Head of caudate nucleus (tissue), 42 donors: ENCODE data around the gene RPUSD1.

Experiments used
- DNase-seq, 42 donors: peaks; one replicate each; pipeline versions ENCODE4 v3.0.0 to v3.0.0-alpha.2; 2020 to 2021; ENCODE audit warnings: mixed read lengths in 7 of 42
- intact Hi-C: fragments of 100-400 bp; cut with DNase I; formaldehyde crosslinking; loops from one replicate; pipeline ENCODE4 v1.15.0; 2022

RPUSD1 gene

DNA sequence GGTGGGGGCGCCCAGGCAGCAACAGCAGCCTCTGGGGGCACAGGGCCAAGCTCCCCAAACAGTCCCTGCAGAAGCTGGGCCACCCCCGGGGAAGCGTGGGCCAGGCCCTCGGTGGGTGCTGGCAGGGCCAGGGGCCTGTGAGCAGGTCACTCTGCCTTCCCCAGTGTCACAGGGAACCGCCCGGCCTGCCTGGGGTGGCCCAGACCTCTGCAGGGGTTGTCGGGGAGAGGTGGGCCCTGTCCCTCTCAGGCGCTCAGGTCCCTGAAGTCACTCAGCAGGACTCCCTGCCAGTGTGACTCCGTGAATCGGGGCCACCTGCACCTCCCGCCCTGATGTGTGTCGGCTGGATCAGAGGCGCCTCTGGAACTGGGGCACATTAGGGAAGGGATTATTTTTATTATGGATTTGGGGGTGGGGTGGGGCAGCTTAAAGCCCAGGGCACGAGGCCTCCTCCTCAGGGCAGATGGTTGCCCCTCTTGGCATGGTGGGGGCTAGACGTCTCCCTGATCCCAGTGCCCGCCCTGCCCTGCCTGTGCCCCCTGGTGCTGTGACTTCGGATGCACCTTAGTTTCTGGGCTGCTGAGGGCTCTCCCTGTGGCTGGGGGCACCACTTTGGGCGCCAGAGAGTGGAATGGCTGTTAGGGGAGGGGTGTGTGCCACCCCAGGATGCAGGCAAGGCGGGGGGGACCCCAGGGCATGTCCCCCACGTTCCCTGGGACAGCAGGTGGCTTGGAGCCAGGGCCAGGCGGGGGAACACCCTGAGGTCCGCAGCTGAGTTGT lies 13.6 kb upstream of the RPUSD1 start:
- DNase-seq, result no peak
- intact Hi-C loops, result no loop called here

DNA sequence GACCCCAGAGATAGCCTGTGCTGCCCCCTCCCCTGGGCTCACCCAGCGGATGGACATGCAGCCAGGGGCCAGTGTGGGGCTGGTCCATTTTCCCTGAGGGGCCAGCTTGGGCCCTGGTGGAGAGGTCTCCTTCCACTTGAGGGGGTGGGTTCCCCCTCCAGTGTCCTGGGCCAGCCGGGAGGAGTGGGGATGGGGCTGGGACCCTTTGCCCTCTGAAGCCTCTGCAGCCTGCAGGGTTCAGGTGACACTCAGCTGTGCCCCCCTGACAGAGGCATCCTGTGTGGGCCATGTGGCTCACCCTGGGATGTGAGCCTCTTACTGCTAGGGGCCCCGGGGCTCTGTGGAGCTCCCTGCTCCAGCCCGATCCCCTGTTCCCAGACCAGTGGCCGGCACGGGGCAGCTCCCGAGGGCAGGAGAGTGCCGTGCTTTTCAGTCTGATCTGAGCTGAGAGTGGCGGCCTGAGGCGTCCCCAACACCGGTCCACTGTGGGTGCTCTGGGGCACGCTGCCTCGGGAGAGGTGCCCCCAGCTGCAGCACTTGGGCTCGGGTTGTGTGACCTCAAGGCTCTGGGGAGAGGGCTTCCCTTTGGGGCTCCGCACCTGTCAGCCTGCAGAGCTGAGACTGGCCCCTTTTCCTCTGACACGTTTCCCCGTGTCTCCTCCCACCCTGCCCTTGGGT lies 12.8 kb upstream of the RPUSD1 start:
- intact Hi-C loops, result no loop called here
- DNase-seq, result no peak

DNA sequence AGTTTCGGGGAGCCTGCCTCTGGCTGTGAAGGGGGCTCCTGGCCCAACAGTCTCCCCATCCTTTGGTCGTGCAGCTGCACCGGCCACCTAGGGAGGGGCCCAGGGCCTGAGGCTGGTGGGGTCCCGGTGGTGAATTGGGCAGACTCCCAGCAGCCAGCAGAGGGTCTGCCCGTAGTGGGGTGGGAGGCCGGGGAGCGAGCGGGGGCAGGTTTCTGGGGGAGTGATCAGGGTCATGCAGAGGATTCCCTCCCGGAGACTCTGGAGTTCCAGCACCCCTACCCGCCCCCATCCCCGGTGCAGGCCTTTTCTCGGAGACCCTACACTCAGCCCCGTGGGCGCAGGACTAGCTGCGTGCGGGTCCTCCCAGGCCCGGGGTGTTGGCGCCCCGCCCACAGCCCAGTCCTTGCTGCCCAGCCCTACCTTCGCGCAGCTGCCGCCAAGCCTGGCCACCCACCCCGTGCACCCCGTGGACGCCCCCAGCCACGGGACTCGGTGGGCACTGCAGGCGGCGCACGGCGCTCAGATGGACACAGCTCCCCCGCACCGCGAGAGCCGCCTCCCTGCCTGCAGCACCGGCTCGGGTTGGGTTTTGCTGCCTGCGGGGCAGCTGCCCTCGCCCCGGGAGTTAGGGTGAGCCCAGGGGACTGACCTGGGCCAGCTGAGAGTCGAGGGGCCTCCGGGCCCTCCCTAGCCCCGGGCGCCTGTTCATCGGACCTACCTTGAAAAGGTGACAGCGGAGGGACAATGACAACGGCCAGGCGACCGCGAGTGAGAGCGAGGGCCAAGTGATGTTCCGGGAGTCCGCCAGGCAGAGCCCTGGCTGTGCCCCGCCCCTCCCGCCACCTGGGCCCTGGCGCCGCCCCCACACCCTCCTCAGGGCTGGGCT lies 12.0 kb upstream of the RPUSD1 start, which contains the start of gene GNG13:
Gene GNG13 (minus strand): TSS at position 787 of the 886 bp plus-strand sequence. CDS start 1,657 bp downstream, outside the sequence.
- intact Hi-C loops, result no loop called here
- DNase-seq, result no peak

DNA sequence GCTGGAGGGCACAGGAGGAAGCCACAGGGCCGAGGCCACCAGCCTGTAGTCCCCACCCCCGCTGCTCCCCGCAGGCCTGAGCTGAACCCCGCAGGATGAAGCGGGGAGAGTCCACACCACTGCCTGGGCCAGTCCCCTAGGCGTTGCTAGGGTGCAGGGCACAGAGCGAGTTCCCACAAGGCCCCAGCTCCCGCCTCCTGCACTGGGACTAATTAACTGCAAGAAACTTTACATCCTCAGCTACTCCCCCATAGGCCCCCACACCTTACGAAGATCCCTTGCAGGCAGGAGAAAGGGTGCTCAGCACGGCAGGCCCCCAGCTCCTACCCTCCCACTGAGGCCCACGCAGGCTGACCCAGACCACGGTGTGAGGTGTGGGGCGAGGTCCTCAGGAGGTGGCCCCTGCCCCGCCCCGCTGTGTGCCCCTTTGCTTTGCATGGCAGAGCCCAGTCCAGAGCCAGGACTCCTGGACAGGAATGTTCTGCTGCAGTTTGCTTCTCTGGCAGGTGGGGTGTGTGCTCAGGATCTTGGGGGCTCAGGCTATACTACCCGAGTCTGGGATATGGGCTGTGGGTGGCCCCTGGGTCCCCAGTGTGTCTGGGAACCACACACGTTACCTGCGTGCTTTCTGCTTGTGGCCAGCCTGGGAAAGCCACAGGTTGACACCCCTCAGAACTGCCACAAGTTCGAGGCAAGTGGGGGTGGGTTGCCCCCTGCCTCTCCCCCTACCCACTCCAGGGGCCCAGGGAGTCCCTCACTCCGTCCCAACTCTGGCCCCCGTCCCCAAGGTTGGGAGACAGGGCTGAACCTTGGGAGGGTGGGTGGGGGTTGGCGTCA lies 11.1 kb upstream of the RPUSD1 start:
- DNase-seq, result no peak
- intact Hi-C loops, result no loop called here

DNA sequence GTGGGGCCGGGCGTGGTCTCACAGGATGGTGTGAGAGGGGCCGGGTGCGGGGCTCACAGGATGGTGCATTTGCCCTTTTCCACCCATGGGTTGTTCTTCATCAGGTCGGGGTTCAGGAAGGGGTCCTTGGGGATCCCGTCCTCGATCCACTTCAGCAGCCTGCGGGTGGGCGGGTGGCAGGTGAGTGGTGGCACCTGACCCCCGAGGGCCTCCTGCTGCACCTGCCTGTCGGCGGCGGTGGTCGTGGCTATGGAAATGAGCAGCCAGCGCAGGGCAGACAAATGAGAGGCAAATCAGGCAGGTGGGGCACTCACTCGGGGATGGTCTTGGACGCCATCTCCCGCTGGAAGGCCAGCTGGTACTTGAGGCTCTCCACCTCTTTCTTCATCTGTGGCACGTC lies 10.5 kb upstream of the RPUSD1 start:
- intact Hi-C loops, result no loop called here
- DNase-seq, result no peak

DNA sequence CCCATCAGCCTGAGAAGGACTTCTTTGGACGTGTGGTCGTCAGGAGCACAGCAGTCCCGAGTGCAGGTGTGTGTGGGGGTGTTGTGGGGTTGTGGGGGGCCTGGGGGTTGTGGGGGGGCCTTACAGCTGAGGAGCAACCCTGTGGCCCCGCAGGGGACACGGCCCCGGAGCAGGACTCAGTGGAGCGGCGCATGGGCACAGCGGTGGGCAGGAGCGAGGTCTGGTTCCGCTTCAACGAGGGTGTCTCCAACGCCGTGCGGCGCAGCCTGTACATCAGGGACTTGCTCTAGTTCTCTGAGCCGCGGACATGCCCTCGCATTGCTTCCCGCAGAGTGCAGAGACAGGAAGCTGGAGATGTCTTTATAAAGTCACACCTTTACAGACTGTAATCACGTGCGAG lies 9.5 kb upstream of the RPUSD1 start:
- DNase-seq, result no peak
- intact Hi-C loops, result no loop called here

DNA sequence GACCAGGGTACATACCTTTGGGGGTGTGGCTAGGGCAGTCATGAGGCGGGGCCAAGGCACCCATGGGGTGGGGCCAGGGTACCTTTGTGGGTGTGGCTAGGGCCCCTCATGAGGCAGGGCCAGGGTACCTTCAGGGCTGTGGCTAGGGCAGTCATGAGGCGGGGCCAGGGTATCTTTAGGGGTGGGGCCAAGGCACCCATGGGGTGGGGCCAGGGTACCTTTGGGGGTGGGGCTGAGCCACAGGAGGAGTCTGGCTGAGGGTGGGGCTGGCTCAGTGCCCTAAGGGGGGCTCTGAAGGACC lies 8.9 kb upstream of the RPUSD1 start:
- intact Hi-C loops, result no loop called here
- no peak for DNase-seq

DNA sequence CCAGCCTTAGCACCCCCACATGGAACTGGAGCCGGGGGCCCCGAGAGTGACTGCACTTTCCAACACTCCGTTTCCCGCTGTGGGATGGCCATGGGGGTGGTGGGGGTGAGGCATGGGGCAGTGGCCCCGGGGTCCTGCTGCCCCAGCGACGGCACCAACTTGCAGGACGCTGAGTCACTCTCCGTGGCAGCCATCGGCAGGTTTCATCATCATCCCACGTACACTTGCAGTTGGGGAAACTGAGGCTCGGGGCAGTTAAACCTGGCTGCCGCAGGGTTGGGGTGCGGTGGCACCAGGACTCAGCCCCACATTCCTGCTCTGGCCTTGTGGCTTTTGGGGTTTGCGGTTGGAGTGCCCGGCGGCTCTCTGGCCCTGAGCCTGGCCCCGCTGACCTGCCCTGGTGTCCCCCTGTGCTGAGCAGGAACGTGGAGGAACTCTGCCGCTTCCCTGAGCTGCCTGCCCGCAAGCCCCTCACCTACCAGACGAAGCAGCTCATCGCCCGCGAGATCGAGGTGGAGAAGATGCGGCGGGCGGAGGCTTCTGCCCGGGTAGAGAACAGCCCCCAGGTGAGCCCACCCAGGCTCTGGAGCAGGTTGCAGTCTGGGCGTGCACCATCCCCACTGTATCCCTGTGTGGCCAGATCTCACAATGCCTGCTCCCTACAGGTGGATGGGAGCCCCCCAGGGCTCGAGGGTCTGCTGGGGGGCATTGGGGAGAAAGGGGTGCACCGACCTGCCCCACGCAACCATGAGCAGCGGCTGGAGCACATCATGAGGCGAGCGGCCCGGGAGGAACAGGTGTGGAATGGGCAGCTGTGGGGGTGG lies 8.3 kb upstream of the RPUSD1 start:
- no peak for DNase-seq

DNA sequence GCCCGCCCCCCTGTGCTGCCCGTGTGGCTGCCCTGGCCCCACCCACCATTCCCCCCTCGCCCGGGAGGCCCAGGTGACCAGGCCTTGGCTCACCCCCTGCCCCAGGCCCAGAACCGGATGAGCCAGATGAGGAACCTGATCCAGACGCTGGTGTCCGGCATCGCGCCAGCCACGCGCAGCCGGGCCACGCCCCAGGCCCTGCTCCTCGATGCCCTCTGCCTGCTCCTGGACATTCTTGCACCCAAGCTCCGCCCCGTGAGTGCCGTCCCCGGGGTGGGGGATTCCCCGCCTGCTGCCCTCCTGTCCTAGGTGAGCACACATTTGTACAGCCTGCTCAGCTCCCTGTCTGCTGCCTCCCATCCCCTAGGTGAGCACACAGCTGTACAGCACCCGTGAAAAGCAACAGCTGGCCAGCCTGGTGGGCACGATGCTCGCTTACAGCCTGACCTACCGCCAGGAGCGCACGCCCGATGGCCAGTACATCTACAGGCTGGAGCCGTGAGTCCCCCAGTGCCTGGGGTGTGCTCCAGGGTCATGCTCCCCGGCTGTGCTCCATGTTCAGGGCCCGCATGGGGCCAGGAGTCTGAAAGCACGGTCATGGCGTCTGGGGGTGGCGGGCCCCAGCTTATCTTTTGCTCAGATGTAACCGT lies 7.5 kb upstream of the RPUSD1 start:
- intact Hi-C loops, result no loop called here
- DNase-seq, result no peak

More for the DNA sequence above, 8.3 kb upstream of the RPUSD1 start:
- intact Hi-C loops, result no loop called here

DNA sequence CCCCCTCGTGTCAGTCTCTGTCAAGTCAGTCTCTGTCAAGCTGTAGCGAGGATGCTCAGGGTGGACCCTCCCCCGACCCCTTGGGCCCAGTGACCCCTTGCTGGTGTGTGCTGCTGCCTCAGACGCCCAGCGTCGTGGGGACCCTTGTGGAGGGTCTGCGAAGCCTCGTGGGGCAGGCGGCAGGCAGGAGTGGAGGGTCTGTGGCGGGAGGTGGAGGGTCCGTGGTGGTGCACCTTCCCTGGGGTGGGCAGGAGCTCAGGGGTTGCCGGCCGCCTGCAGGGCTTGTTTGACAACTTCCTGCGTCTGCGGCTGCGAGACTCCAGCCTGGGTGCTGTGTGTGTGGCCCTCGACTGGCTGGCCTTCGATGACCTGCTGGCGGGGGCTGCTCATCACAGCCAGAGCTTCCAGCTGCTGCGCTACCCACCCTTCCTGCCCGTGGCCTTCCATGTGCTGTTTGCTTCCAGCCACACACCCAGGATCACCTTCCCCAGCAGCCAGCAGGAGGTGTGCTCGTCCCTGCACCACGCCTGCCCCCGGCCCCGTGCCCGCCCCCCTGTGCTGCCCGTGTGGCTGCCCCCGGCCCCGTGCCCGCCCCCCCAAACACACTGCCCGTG lies 6.8 kb upstream of the RPUSD1 start:
- no peak for DNase-seq
- intact Hi-C loops, result no loop called here

DNA sequence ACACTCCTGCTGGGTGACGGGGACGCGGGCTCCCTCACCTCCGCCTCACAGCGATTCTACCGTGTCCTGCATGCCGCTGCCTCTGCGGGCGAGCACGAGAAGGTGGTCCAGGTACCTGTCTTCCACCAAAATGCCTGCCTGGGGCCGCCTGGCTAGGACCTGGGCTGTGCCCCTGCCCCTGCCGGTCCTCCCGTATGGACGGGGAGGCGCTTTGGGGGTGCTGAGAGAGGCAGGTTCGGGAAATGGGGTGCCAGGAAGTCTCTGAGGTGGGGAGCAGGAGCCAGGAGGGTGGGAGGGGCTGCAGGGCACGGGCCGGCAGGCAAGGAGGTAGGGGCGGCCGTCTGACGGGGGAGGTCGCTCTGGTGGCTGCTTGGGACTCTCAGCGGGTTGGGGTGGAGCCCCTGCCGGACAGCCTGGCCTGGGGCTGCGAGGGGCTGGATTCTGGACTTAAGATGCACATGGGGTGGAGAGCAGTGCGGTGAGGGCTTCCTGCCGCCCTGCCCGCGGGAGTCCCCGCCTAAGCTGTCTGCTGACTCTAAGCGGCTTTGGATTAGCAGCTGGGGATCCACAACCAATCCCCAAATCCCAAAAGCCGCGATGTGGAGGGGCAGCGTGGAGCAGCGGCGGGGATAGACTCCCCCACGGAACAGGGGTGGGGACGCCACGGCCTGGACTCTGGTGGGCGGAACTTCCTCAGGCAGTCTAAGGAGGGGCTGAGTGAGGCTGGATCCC lies 6.1 kb upstream of the RPUSD1 start:
- intact Hi-C loops, result no loop called here
- DNase-seq, result no peak

DNA sequence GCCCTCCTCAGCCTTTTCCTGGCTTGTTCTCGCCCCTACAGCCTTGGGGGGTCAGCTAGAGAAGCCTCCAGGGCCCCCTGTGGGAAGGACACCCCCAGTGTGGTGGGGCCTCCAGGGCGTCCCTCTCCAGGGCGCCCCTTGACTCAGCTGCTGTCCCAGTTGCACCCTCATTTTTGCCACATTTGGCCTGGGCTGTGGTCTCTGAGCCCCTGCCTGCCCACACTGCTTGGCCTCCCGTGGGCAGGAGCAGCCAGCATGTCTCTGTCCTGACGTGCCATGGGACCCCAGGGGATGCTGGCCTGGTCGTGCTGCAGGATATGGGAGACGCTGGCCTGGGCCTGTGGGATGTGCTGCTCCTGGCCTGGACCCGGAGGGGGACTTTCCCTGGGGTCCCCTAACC lies 5.2 kb upstream of the RPUSD1 start:
- intact Hi-C loops, result no loop called here
- no peak for DNase-seq

DNA sequence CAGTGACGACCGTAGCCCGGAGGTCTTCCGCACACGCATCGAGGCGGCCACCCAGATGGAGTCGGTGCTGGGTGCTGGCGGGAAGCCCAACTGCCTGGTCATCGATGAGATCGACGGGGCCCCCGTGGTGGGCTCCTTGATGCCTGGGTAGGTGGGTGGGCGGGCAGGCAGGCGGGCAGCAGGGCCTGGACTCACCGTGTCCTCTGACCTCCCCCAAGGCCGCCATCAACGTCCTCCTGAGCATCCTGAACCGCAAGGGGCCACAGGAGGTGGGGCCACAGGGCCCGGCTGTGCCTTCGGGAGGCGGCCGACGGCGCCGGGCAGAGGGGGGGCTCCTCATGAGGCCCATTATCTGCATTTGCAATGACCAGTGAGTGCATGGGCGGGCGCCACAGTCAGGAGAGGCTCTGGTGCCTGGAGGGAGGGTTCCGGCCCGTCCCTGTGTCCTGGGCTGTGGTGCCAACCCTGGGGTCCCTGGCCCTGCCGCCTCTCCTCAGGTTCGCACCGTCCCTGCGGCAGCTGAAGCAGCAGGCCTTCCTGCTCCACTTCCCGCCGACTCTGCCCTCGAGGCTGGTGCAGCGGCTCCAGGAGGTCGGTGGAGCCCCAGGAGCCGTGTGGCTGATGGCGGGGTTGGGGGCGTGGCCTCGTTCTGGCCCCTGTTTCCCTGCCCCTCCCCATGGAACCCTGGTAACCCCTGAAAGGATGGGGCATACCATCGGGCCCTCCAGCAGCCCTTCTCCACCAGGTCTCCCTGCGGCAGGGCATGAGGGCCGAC lies 4.2 kb upstream of the RPUSD1 start:
- intact Hi-C loops, result no loop called here
- DNase-seq, result no peak

DNA sequence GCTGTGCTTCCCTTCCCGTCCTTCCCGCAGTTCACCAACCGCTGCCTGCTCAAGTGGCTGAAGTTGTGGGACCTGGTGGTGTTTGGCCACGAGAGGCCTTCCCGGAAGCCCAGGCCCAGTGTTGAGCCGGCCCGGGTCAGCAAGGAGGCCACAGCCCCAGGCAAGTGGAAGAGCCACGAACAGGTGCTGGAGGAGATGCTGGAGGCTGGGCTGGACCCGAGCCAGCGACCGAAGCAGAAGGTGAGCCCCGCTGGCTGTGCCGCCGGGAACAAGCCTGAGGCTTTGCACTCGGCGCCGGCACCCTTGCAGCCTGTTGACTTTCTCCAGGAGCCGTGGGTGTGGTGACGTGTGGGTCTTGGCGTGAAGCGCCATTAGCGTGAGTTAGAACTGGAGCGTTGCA lies 3.0 kb upstream of the RPUSD1 start:
- intact Hi-C loops, result no loop called here
- DNase-seq, result no peak

DNA sequence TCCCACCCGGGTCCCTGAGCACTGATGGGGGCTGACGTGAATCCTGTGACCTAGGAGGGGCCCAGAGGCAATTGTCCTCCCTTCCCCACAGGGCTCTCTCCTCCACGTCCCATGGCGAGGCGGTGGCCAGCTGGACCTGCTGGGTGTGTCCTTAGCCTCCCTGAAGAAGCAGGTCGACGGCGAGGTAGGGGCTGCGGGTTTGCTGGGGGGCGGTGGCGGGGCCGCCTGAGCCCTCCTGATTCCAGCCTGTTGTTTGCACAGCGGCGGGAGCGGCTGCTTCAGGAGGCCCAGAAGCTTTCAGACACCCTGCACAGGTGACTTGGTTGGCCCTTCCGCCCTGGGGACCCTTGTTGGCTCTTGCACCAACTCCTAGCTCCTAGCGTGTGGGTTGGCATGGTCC lies 1.9 kb upstream of the RPUSD1 start:
- no peak for DNase-seq
- intact Hi-C loops, result no loop called here
